H1 (cell line): Measurements from ENCODE around the gene THPO. TPM values are rescaled to one million over a fixed set of nuclear protein-coding genes. Genes with fewer than 3 reads are reported as not detected.

Experiments
- CTCF ChIA-PET: fragments of 300-600 bp; sonication (Branson Sonifier 250); formaldehyde crosslinking; loops from one replicate; lab custom pipeline; 2021; ENCODE audit not compliant: partially characterized antibody; lab: Charles Lee
- POLR2A ChIA-PET: fragments of 300-600 bp; sonication (Branson Sonifier 250); formaldehyde crosslinking; loops from one replicate; lab custom pipeline; 2021; ENCODE audit warnings: inconsistent platforms; ENCODE audit not compliant: partially characterized antibody; lab: Charles Lee
- DNase-seq, 2 experiments: peaks; one replicate each; pipeline versions ENCODE4 v3.0.0 to v3.0.0-alpha.2; 2010 to 2022; ENCODE audit warnings: low spot score in 2 of 2, low read depth in 1 of 2, mixed read lengths in 1 of 2
- FAIRE-seq: peaks from 2 replicates; lab custom pipeline; 2011; peaks lifted over from hg19 to GRCh38; lab: Jason Lieb, UNC
- H2AFZ ChIP-seq: 2 replicates; pipeline ENCODE4 v1.8.1; 2012; ENCODE audit warnings: low read length, inconsistent platforms
- H2AK5ac ChIP-seq: 2 replicates; pipeline ENCODE4 v1.6.1; 2013; ENCODE audit warnings: low read depth, low read length
- H2BK120ac ChIP-seq: replicated peaks from 2 replicates; pipeline ENCODE3; 2013; ENCODE audit warnings: low read depth, low read length, inconsistent platforms
- H2BK12ac ChIP-seq: 2 replicates; pipeline ENCODE4 v1.6.1; 2013; ENCODE audit warnings: low read depth, low read length
- H2BK15ac ChIP-seq: 2 replicates; pipeline ENCODE4 v1.6.1; 2013; ENCODE audit warnings: low read length
- H2BK20ac ChIP-seq: 2 replicates; pipeline ENCODE4 v1.6.1; 2013; ENCODE audit warnings: low read length
- H2BK5ac ChIP-seq: 2 replicates; pipeline ENCODE4 v1.6.1; 2013; ENCODE audit warnings: low read depth, low read length
- H3K14ac ChIP-seq: 2 replicates; pipeline ENCODE4 v1.6.1; 2013; ENCODE audit warnings: inconsistent platforms; ENCODE audit not compliant: insufficient read length
- H3K18ac ChIP-seq: 2 replicates; pipeline ENCODE4 v1.6.1; 2013; ENCODE audit warnings: low read length; ENCODE audit errors: extremely low read depth
- H3K23ac ChIP-seq: 2 replicates; pipeline ENCODE4 v1.6.1; 2013; ENCODE audit warnings: inconsistent platforms; ENCODE audit not compliant: insufficient read length
- H3K23me2 ChIP-seq: 2 replicates; pipeline ENCODE4 v1.6.1; 2013; ENCODE audit warnings: low read depth, low read length
- H3K27ac ChIP-seq: 2 replicates; pipeline ENCODE4 v1.6.1; 2011; ENCODE audit warnings: low read depth, low read length, inconsistent platforms
- H3K27me3 ChIP-seq, 4 experiments: replicated peaks in 1 of 4; 1 replicate in 1 of 4; 2 replicates in 3 of 4; pipeline versions ENCODE4 v1.6.1 to v1.8.1; 2011 to 2013; ENCODE audit warnings: low read length in 3 of 4, mild to moderate bottlenecking in 3 of 4, inconsistent platforms in 2 of 4, mixed read lengths in 2 of 4, moderate library complexity in 1 of 4; ENCODE audit not compliant: control insufficient read depth in 3 of 4, insufficient read depth in 3 of 4; ENCODE audit errors: extremely low read depth in 1 of 4
- H3K36me3 ChIP-seq, 4 experiments: 2 replicates each; pipeline versions ENCODE4 v1.6.1 to v1.8.1; 2011 to 2013; ENCODE audit warnings: mild to moderate bottlenecking in 4 of 4, low read length in 3 of 4, moderate library complexity in 2 of 4, control low read depth in 1 of 4, inconsistent platforms in 1 of 4; ENCODE audit not compliant: insufficient read depth in 4 of 4, control insufficient read depth in 2 of 4
- H3K4ac ChIP-seq: replicated peaks from 2 replicates; pipeline ENCODE3; 2013; ENCODE audit warnings: low read length, low read depth, mixed read lengths, inconsistent platforms; ENCODE audit not compliant: insufficient read length
- H3K4me1 ChIP-seq, 4 experiments: replicated peaks in 1 of 4; 1 replicate in 1 of 4; 2 replicates in 3 of 4; pipeline versions ENCODE4 v1.6.1 to v1.8.1; 2011 to 2013; ENCODE audit warnings: low read length in 3 of 4, inconsistent platforms in 2 of 4, mixed read lengths in 1 of 4; ENCODE audit not compliant: insufficient read depth in 4 of 4, control insufficient read depth in 3 of 4
- H3K4me2 ChIP-seq, 2 experiments: 2 replicates each; pipeline versions ENCODE4 v1.6.1 to v1.8.1; 2011 to 2013; ENCODE audit warnings: low read depth in 2 of 2, low read length in 2 of 2, control low read depth in 1 of 2, inconsistent platforms in 1 of 2, mild to moderate bottlenecking in 1 of 2; ENCODE audit not compliant: insufficient read depth in 1 of 2
- H3K4me3 ChIP-seq, 4 experiments: fragments of 200-600, 300-600 bp in 1 of 4; sonication (generic), shearing (Covaris generic), sonication (Bioruptor Twin) in 1 of 4; 2 replicates each; pipeline versions ENCODE4 v1.5.1 to v1.8.1; 2011 to 2016; ENCODE audit warnings: low read length in 4 of 4, low read depth in 3 of 4, control low read depth in 2 of 4, inconsistent platforms in 2 of 4, mild to moderate bottlenecking in 2 of 4, mixed read lengths in 1 of 4, moderate library complexity in 1 of 4; ENCODE audit not compliant: insufficient read depth in 2 of 4; ENCODE audit errors: extremely low read depth in 1 of 4
- H3K56ac ChIP-seq: replicated peaks from 2 replicates; pipeline ENCODE3; 2013; ENCODE audit warnings: low read depth, mild to moderate bottlenecking, mixed read lengths, low read length, inconsistent platforms; ENCODE audit not compliant: insufficient read length
- H3K79me1 ChIP-seq: 2 replicates; pipeline ENCODE4 v1.6.1; 2013; ENCODE audit warnings: low read depth, low read length, control low read depth
- H3K79me2 ChIP-seq, 2 experiments: 2 replicates each; pipeline versions ENCODE4 v1.6.1 to v1.8.1; 2012 to 2013; ENCODE audit warnings: low read length in 2 of 2, mild to moderate bottlenecking in 2 of 2, inconsistent platforms in 1 of 2; ENCODE audit not compliant: insufficient read depth in 2 of 2, control insufficient read depth in 1 of 2
- H3K9ac ChIP-seq, 4 experiments: replicated peaks in 1 of 4; 1 replicate in 1 of 4; 2 replicates in 3 of 4; pipeline versions ENCODE4 v1.6.1 to v1.8.1; 2011 to 2013; ENCODE audit warnings: low read depth in 3 of 4, low read length in 3 of 4, control low read depth in 2 of 4, mild to moderate bottlenecking in 2 of 4, moderate library complexity in 2 of 4, inconsistent platforms in 1 of 4; ENCODE audit errors: extremely low read depth in 1 of 4
- H3K9me3 ChIP-seq, 2 experiments: 2 replicates each; pipeline versions ENCODE4 v1.6.1 to v1.8.1; 2012 to 2013; ENCODE audit warnings: mild to moderate bottlenecking in 2 of 2, moderate library complexity in 2 of 2, control low read depth in 1 of 2, inconsistent platforms in 1 of 2, low read depth in 1 of 2, low read length in 1 of 2, mixed read lengths in 1 of 2; ENCODE audit not compliant: insufficient read depth in 2 of 2
- H4K20me1 ChIP-seq, 2 experiments: replicated peaks in 1 of 2; 2 replicates each; pipeline versions ENCODE3 to v1.8.1; 2011 to 2013; ENCODE audit warnings: inconsistent platforms in 2 of 2, low read length in 2 of 2, mild to moderate bottlenecking in 1 of 2; ENCODE audit not compliant: insufficient read depth in 2 of 2, control insufficient read depth in 1 of 2
- H4K5ac ChIP-seq: 2 replicates; pipeline ENCODE4 v1.6.1; 2013; ENCODE audit warnings: low read length, low read depth, mixed read lengths, inconsistent platforms; ENCODE audit not compliant: insufficient read length
- H4K8ac ChIP-seq: 2 replicates; pipeline ENCODE4 v1.8.0; 2013; ENCODE audit warnings: mild to moderate bottlenecking, moderate library complexity, low read length, inconsistent platforms; ENCODE audit not compliant: insufficient read depth; ENCODE audit errors: extremely low read depth
- H4K91ac ChIP-seq: replicated peaks from 2 replicates; pipeline ENCODE3; 2013; ENCODE audit warnings: low read length, mixed read lengths, inconsistent platforms; ENCODE audit not compliant: insufficient read length
- ASH2L ChIP-seq: fragments of 200-600, 300-600 bp; sonication (generic); IDR thresholded peaks from one replicate; pipeline ENCODE4 v1.7.1; 2017; ENCODE audit warnings: low read length
- CEBPB ChIP-seq: IDR thresholded peaks from 2 replicates; pipeline ENCODE4 v1.6.1; 2012; ENCODE audit warnings: low read depth, low read length
- CHD1 ChIP-seq: IDR thresholded peaks from 2 replicates; pipeline ENCODE4 v1.6.1; 2012; ENCODE audit warnings: low read depth, low read length, improper control_type of control experiment
- CREB1 ChIP-seq: IDR thresholded peaks from 2 replicates; pipeline ENCODE4 v1.6.1; 2012; ENCODE audit warnings: inconsistent platforms
- CTCF ChIP-seq, 3 experiments: IDR thresholded peaks; 1 replicate in 2 of 3; 2 replicates in 1 of 3; pipeline versions ENCODE4 v1.5.1 to v1.6.1; 2011; ENCODE audit warnings: low read length in 3 of 3, mild to moderate bottlenecking in 3 of 3, inconsistent platforms in 2 of 3, low read depth in 1 of 3, moderate library complexity in 1 of 3; ENCODE audit not compliant: insufficient read depth in 1 of 3; ENCODE audit errors: control extremely low read depth in 1 of 3
- FOSL1 ChIP-seq: IDR thresholded peaks from 2 replicates; pipeline ENCODE4 v1.6.1; 2011; ENCODE audit warnings: mild to moderate bottlenecking, low read depth, low read length, moderate library complexity; ENCODE audit not compliant: insufficient read depth
- POLR2A ChIP-seq, 2 experiments: IDR thresholded peaks; 1 replicate in 1 of 2; 2 replicates in 1 of 2; pipeline ENCODE4 v1.6.1; 2011; ENCODE audit warnings: low read depth in 2 of 2, low read length in 2 of 2, mild to moderate bottlenecking in 2 of 2; ENCODE audit errors: control extremely low read depth in 1 of 2
- POU5F1 ChIP-seq: IDR thresholded peaks from 2 replicates; pipeline ENCODE4 v1.6.1; 2011; ENCODE audit warnings: low read depth, mild to moderate bottlenecking, low read length, moderate library complexity
- RBBP5 ChIP-seq: IDR thresholded peaks from 2 replicates; pipeline ENCODE4 v1.7.1; 2012; ENCODE audit warnings: low read depth, mild to moderate bottlenecking, inconsistent platforms, low read length, moderate library complexity, borderline replicate concordance
- RFX5 ChIP-seq: IDR thresholded peaks from 2 replicates; pipeline ENCODE4 v1.6.1; 2011; ENCODE audit warnings: low read depth, low read length, improper control_type of control experiment, borderline replicate concordance
- SP1 ChIP-seq: IDR thresholded peaks from 2 replicates; pipeline ENCODE4 v1.6.1; 2011; ENCODE audit warnings: low read depth, low read length
- SP4 ChIP-seq: IDR thresholded peaks from 2 replicates; pipeline ENCODE4 v1.6.1; 2012; ENCODE audit warnings: low read length, inconsistent platforms
- TCF12 ChIP-seq: IDR thresholded peaks from 2 replicates; pipeline ENCODE4 v1.6.1; 2011; ENCODE audit warnings: low read depth, mild to moderate bottlenecking, low read length
- YY1 ChIP-seq: IDR thresholded peaks from 2 replicates; pipeline ENCODE4 v1.6.1; 2011; ENCODE audit warnings: low read depth, mild to moderate bottlenecking, low read length
- WGBS, 2 experiments: shearing (Covaris generic) in 1 of 2; methylation state at CpG; one replicate each; pipeline versions ENCODE4 v1.1.6 to v1.1.7; 2013 to 2015; ENCODE audit warnings: low lambda C conversion rate in 2 of 2, mixed read lengths in 2 of 2, inconsistent platforms in 1 of 2, low coverage in 1 of 2, missing lambda C conversion rate in 1 of 2; ENCODE audit not compliant: insufficient replicate concordance in 2 of 2, insufficient coverage in 1 of 2, insufficient read length in 1 of 2; ENCODE audit errors: extremely low coverage in 1 of 2, missing lambda C conversion rate in 1 of 2; 5-methylcytosine and 5-hydroxymethylcytosine counted together
- polyA plus RNA-seq, 7 experiments: library from polyadenylated mRNA; depleted of rRNA in 3 of 7; stranded (reverse) in 5 of 7; unstranded in 2 of 7; fragments of >200 nt in 5 of 7; fragments of 200-250 nt in 2 of 7; gene quantifications; 1 replicate in 5 of 7; 2 replicates in 1 of 7; 4 replicates in 1 of 7; pipeline versions ENCODE4 v1.2.1 to v1.2.3, GENCODE V29; 2011 to 2013; ENCODE audit warnings: missing spikeins in 2 of 7, mixed read lengths in 2 of 7
- total RNA-seq: library from RNA; stranded (reverse); fragmentation: NEBNext Ultra II Directional; extraction: Animal tissue kit (Norgen Biotek cat#: 25700); gene quantifications from 2 replicates; pipeline ENCODE4 v1.2.1, GENCODE V29; 2021

THPO gene
- total and polyA plus RNA-seq, 2 of the 8 experiments (the other 6 are each of a cell fraction or from before 2014, with no cell fraction given): 0.82 to 1.2 TPM

GRCh38 chr3:184327171-184327570, 50.8 kb downstream of the THPO start:
- FAIRE-seq: no peak
- peaks cover 5% of the 10 kb centered on the region for H3K79me1 ChIP-seq
- no peak for TF ChIP-seq SP1
- TF ChIP-seq POU5F1: no peak
- TF ChIP-seq CEBPB: no peak
- no peak for TF ChIP-seq RBBP5
- no peak for TF ChIP-seq TCF12
- TF ChIP-seq YY1: no peak
- no peak for TF ChIP-seq SP4
- no peak for TF ChIP-seq RFX5
- no peak for TF ChIP-seq FOSL1
- TF ChIP-seq CTCF (IDR thresholded peaks at IDR 0.05; ENCODE audit: control extremely low read depth in 1 of 3, insufficient read depth in 1 of 3, low read depth in 1 of 3, low read length in 3 of 3): no peak
- TF ChIP-seq CHD1: no peak
- no peak for TF ChIP-seq ASH2L
- TF ChIP-seq CREB1: no peak
- no peak for TF ChIP-seq POLR2A (IDR thresholded peaks at IDR 0.05; ENCODE audit: control extremely low read depth in 1 of 2, low read depth in 2 of 2, low read length in 2 of 2)

More at GRCh38 chr3:184327171-184327570, 50.8 kb downstream of the THPO start:
- Histone ChIP-seq H3K79me2 (peaks cover 0 to 4% of the 10 kb centered on the region in 2 experiments; a peak in 1 of 4 replicates), H2AFZ (no peak overlapping the region), H2BK15ac (no peak overlapping the region), H3K18ac (no peak overlapping the region), H2BK120ac (no peak overlapping the region), H4K5ac (no peak overlapping the region), H3K9ac (no peak overlapping the region), H3K36me3 (peaks cover 74 to 99% (median 92%) of the 10 kb centered on the region in 4 experiments), H2BK5ac (no peak overlapping the region), H4K91ac (no peak overlapping the region), H4K20me1 (peaks cover 12 to 20% of the 10 kb centered on the region in 2 experiments), H3K23me2 (no peaks in the 10 kb centered on the region), H3K9me3 (no peaks in the 10 kb centered on the region), H4K8ac (no peak overlapping the region; the same call in 1 of the 2 replicates), H3K4me1 (no peaks in the 10 kb centered on the region), H3K27ac (no peak overlapping the region), H2BK12ac (no peak overlapping the region), H2BK20ac (no peak overlapping the region), H3K4me3 (no peak overlapping the region), H2AK5ac (no peak overlapping the region), H3K56ac (no peak overlapping the region), H3K23ac (no peak overlapping the region), H3K14ac (no peak overlapping the region), H3K4ac (no peak overlapping the region), H3K27me3 (no peaks in the 10 kb centered on the region), H3K4me2 (no peak overlapping the region)
- CTCF ChIA-PET: interaction anchor here (0.5 to 1.6 kb wide), 5 partner anchors 18 to 1037 kb away, joined by 3 to 10 read pairs (median 3); no protein-coding TSS in a partner anchor
- DNase-seq: no peak
- WGBS, 2 experiments: 98% methylated on average over 11 of the region's 21 CpGs; no CpG with 5 or more reads in 1 of the 2 experiments
- POLR2A ChIA-PET: interaction anchor here (0.7 to 9.8 kb wide), 14 partner anchors 8 to 129 kb away, joined by 3 to 148 read pairs (median 5); partner anchors contain the start of genes CAMK2N2 and EIF4G1
